ENCODE measurements around the gene FOXL2. TPM values are rescaled to one million over a fixed set of nuclear protein-coding genes. Genes with fewer than 3 reads are reported as not detected.

FOXL2 gene
- 3.4 to 4.9 TPM (median 4.6 TPM) in 5 replicates for total RNA-seq (2022; extraction: Qiagen RNA extraction; ENCODE audit: low read depth)

DNA sequence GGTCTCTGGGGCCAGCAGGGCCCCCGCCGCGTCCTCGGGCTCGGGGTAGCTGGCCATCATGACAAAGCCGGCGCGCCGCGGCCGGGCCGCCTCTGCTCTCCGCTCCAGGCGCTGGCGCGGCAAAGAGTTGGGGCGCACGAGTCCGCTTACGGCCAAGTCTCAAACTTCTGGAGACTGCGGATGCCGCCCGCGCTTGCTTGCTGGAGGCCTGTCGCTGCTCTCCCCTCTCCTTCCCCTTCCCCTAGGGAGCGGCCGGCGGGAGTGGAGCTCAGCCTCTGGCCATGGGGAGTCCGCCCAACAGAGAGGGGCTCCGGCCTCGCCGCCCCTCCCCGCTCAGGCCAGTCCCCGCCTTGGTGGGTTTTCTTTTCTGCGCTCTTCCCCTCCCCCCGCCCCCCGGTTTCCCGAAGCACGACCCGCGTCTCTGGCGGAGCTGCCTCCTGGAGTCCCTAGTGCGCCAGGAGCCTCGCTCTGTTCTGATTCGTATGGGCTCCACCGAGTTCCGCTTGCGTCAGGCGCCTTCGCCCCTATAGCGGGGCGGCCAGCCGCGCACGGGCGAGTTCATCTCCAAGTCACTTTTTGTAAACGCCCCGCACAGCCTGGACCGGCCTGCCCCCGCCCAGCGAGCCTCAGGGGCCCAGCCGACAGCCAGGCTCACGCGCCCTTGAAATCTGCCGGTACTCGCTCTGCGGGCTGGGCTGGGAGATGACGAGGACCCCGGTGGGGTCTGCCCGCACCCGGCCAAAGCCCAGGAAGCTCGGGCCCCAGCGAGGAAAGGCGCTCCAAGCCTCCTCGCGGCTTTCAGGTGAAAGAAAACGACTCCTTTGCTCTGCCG lies at the start of gene FOXL2, which contains the start of gene FOXL2NB:
Gene FOXL2 (minus strand): TSS at position 475 of the 832 bp plus-strand sequence. CDS start 415 bp downstream, at position 60.
Gene FOXL2NB (plus strand): TSS at position 555 of the 832 bp plus-strand sequence. CDS start 148 bp downstream, at position 703.

Other genes starting within 250 kb of the FOXL2 start
- 15.8 to 21.5 TPM (median 19.6 TPM) in 5 replicates for gene PIK3CB, start 112.2 kb downstream of the FOXL2 start, total RNA-seq (2022; extraction: Qiagen RNA extraction; ENCODE audit: low read depth)
- 0.90 to 1.5 TPM (median 1.3 TPM) in 5 replicates for gene FOXL2NB, start 80 bp upstream of the FOXL2 start, total RNA-seq (2022; extraction: Qiagen RNA extraction; ENCODE audit: low read depth)
- gene PRR23A, start 59.1 kb upstream of the FOXL2 start, total RNA-seq (2022; extraction: Qiagen RNA extraction; ENCODE audit: low read depth) = not detected in 5 replicates
- gene PRR23B, start 73.8 kb upstream of the FOXL2 start, total RNA-seq (2022; extraction: Qiagen RNA extraction; ENCODE audit: low read depth) = not detected in 5 replicates
- not detected in 5 replicates for gene PRR23C, start 97.8 kb upstream of the FOXL2 start, total RNA-seq (2022; extraction: Qiagen RNA extraction; ENCODE audit: low read depth)

Measured in A549 treated with DMSO at 1 μM for 4 hours (cell line).